ENCODE measurements around the gene PQBP1.

Gene PQBP1

GRCh38 chrX:48899078-48899410 lies 1.3 kb downstream of the PQBP1 start:
- Histone ChIP-seq H3K27me3 (ENCODE audit: insufficient read depth, low read length, poor library complexity, severe bottlenecking) (no peaks in the 10 kb centered on the region), H3K9me3 (ENCODE audit: insufficient read depth, low read depth, low read length) (no peaks in the 10 kb centered on the region), H2AFZ (ENCODE audit: low read length) (no peak overlapping the region), H3K79me2 (ENCODE audit: insufficient read depth, low read length) (peaks cover 39% of the 10 kb centered on the region), H3K4me1 (ENCODE audit: insufficient read depth, low read length, poor library complexity, severe bottlenecking) (no peaks in the 10 kb centered on the region), H3K4me2 (ENCODE audit: low read depth, low read length, poor library complexity, severe bottlenecking) (peak overlapping the region; percentile 73), H3K4me3 (ENCODE audit: low read length, poor library complexity, severe bottlenecking) (peak overlapping the region; percentile 96), H3K36me3 (ENCODE audit: insufficient read depth, low read length) (peaks cover 7% of the 10 kb centered on the region; the same call in 1 of the 2 replicates), H3K9me2 (replicated peaks; ENCODE audit: low read depth, low read length) (no peaks in the 10 kb centered on the region), H4K20me1 (ENCODE audit: insufficient read depth, low read length, poor library complexity, severe bottlenecking) (peaks cover 24% of the 10 kb centered on the region), H3F3A (ENCODE audit: low read depth) (no peaks in the 10 kb centered on the region), H3K9ac (ENCODE audit: low read depth, low read length, poor library complexity, severe bottlenecking) (no peak overlapping the region)
- TF ChIP-seq CTCF (conservative IDR thresholded peaks at IDR 0.05; ENCODE audit: low read length) (no peak), EZH2phosphoT487 (IDR thresholded peaks at IDR 0.05; ENCODE audit: borderline replicate concordance) (no peak)

GRCh38 chrX:48901069-48901468 lies 3.3 kb downstream of the PQBP1 start:
- Histone ChIP-seq H3K27me3 (ENCODE audit: insufficient read depth, low read length, poor library complexity, severe bottlenecking) (no peaks in the 10 kb centered on the region), H3K4me1 (ENCODE audit: insufficient read depth, low read length, poor library complexity, severe bottlenecking) (no peaks in the 10 kb centered on the region), H3K4me3 (ENCODE audit: low read length, poor library complexity, severe bottlenecking) (no peak overlapping the region), H3K9ac (ENCODE audit: low read depth, low read length, poor library complexity, severe bottlenecking) (no peak overlapping the region), H3K4me2 (ENCODE audit: low read depth, low read length, poor library complexity, severe bottlenecking) (no peak overlapping the region), H4K20me1 (ENCODE audit: insufficient read depth, low read length, poor library complexity, severe bottlenecking) (peaks cover 17% of the 10 kb centered on the region), H3F3A (ENCODE audit: low read depth) (no peaks in the 10 kb centered on the region), H3K79me2 (ENCODE audit: insufficient read depth, low read length) (peaks cover 23% of the 10 kb centered on the region), H3K9me3 (ENCODE audit: insufficient read depth, low read depth, low read length) (no peaks in the 10 kb centered on the region), H2AFZ (ENCODE audit: low read length) (no peak overlapping the region), H3K9me2 (replicated peaks; ENCODE audit: low read depth, low read length) (no peaks in the 10 kb centered on the region), H3K36me3 (ENCODE audit: insufficient read depth, low read length) (peaks cover 7% of the 10 kb centered on the region; the same call in 1 of the 2 replicates)
- no peak for TF ChIP-seq CTCF (conservative IDR thresholded peaks at IDR 0.05; ENCODE audit: low read length)
- TF ChIP-seq EZH2phosphoT487 (IDR thresholded peaks at IDR 0.05; ENCODE audit: borderline replicate concordance), result no peak

- H3K9me2 ChIP-seq (replicated peaks; ENCODE audit: low read depth, low read length), result no peaks in the 10 kb centered on the region
- peaks cover 7% of the 10 kb centered on the region; the same call in 1 of the 2 replicates for H3K36me3 ChIP-seq (ENCODE audit: insufficient read depth, low read length)
- H3K4me1 ChIP-seq (ENCODE audit: insufficient read depth, low read length, poor library complexity, severe bottlenecking), result no peaks in the 10 kb centered on the region
- H3K27me3 ChIP-seq (ENCODE audit: insufficient read depth, low read length, poor library complexity, severe bottlenecking), result no peaks in the 10 kb centered on the region
- no peaks in the 10 kb centered on the region for H3F3A ChIP-seq (ENCODE audit: low read depth)
- H3K4me3 ChIP-seq (ENCODE audit: low read length, poor library complexity, severe bottlenecking), result no peak overlapping the region
- H3K79me2 ChIP-seq (ENCODE audit: insufficient read depth, low read length), result peaks cover 12% of the 10 kb centered on the region
- H3K9ac ChIP-seq (ENCODE audit: low read depth, low read length, poor library complexity, severe bottlenecking), result no peak overlapping the region
- H2AFZ ChIP-seq (ENCODE audit: low read length), result no peak overlapping the region
- TF ChIP-seq EZH2phosphoT487 (IDR thresholded peaks at IDR 0.05; ENCODE audit: borderline replicate concordance), result no peak
- peaks cover 7% of the 10 kb centered on the region for H4K20me1 ChIP-seq (ENCODE audit: insufficient read depth, low read length, poor library complexity, severe bottlenecking)
- no peak overlapping the region for H3K4me2 ChIP-seq (ENCODE audit: low read depth, low read length, poor library complexity, severe bottlenecking)
- H3K9me3 ChIP-seq (ENCODE audit: insufficient read depth, low read depth, low read length), result no peaks in the 10 kb centered on the region
These were observed 4.4 kb downstream of the PQBP1 start for GRCh38 chrX:48902135-48902534.

- H3K9me2 ChIP-seq (replicated peaks; ENCODE audit: low read depth, low read length), result no peaks in the 10 kb centered on the region
- H4K20me1 ChIP-seq (ENCODE audit: insufficient read depth, low read length, poor library complexity, severe bottlenecking), result peaks cover 4% of the 10 kb centered on the region
- no peaks in the 10 kb centered on the region for H3K9me3 ChIP-seq (ENCODE audit: insufficient read depth, low read depth, low read length)
- no peaks in the 10 kb centered on the region for H3K4me1 ChIP-seq (ENCODE audit: insufficient read depth, low read length, poor library complexity, severe bottlenecking)
- H3K27me3 ChIP-seq (ENCODE audit: insufficient read depth, low read length, poor library complexity, severe bottlenecking), result no peaks in the 10 kb centered on the region
- H3K9ac ChIP-seq (ENCODE audit: low read depth, low read length, poor library complexity, severe bottlenecking), result no peak overlapping the region
- H3K4me3 ChIP-seq (ENCODE audit: low read length, poor library complexity, severe bottlenecking), result no peak overlapping the region
- H3F3A ChIP-seq (ENCODE audit: low read depth), result no peaks in the 10 kb centered on the region
- peaks cover 7% of the 10 kb centered on the region; the same call in 1 of the 2 replicates for H3K36me3 ChIP-seq (ENCODE audit: insufficient read depth, low read length)
- no peak overlapping the region for H3K4me2 ChIP-seq (ENCODE audit: low read depth, low read length, poor library complexity, severe bottlenecking)
- peaks cover 11% of the 10 kb centered on the region for H3K79me2 ChIP-seq (ENCODE audit: insufficient read depth, low read length)
- TF ChIP-seq CTCF (conservative IDR thresholded peaks at IDR 0.05; ENCODE audit: low read length) (no peak), EZH2phosphoT487 (IDR thresholded peaks at IDR 0.05; ENCODE audit: borderline replicate concordance) (no peak)
- H2AFZ ChIP-seq (ENCODE audit: low read length), result no peak overlapping the region
These were observed 5.0 kb downstream of the PQBP1 start for GRCh38 chrX:48902776-48903175.

Data from Loucy (cell line).